GM19099 (cell line): ENCODE data around the gene GRIK4.

ENCODE experiments used
- POLR2A ChIP-seq: IDR thresholded peaks from 3 replicates; pipeline ENCODE4 v1.6.1; 2011; ENCODE audit warnings: low read depth; ENCODE audit not compliant: insufficient read length; ENCODE audit errors: extremely low read depth

GRIK4 gene

DNA sequence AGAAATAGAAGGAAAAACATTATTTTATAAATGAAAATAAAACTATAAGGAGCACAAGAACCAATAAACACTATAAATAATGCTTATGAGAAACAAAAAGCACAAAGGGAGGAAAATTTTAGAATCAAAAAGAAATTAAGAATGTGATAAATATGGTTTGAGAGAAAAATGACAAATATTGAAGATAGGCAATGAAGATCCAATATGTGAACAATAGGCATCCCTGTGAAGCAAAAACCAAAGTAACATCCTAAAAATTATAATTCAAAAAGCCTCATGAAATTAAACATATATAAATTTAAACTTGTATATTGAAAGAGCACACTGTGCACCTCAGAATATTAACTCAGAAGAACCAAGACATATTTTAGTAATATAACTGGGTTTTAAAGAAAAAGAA, 216.2 kb downstream of the GRIK4 start:
- TF ChIP-seq POLR2A = no peak

DNA sequence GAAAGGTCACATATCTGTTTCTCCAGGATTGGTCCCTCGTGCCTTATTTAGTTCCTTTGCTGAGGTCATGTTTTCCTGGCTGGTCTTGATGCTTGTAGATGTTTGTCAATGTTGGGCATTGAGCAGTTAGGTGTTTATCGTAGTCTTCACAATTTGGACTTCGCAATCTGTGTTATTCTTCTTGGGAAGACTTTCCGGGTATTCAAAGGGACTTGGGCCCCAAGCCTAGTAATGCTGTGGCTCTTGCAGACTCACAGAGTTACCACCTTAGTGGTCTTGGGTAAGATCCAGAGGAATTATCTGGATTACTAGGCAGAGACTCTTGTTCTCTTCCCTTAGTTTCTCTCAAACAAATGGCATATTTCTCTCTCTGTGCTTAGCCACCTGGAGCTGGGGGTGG, 223.5 kb downstream of the GRIK4 start:
- no peak for TF ChIP-seq POLR2A

DNA sequence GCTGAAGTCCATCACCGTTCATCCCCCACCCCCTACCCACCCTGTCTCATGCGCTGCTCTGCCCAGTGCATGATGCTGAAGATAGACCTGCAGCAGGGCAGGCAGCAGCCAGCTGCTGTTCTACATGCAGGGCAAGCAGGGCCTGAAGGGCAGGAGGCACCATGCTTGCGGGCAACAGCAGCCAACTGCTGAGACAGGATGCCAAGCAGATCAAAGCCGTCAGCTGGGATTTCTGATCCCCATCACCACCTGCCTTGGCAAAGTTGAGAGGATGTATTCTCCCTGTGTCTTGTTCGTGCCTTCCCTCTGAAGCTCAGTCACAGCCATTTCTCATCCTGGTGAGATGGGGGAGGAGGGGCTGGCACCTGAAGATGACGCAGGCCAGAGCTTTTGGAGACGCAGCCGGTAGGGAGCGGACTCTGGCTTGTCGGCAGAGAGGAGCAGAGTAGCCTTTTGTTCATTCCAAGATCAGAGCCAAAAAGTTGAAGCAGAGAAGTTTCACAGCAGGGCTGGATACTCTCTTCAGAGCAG, 227.0 kb downstream of the GRIK4 start:
- no peak for TF ChIP-seq POLR2A

GRCh38 chr11:120739780-120740179, 228.2 kb downstream of the GRIK4 start:
- TF ChIP-seq POLR2A = no peak

GRCh38 chr11:120740380-120740779, 228.8 kb downstream of the GRIK4 start:
- no peak for TF ChIP-seq POLR2A

GRCh38 chr11:120744016-120744994, 232.8 kb downstream of the GRIK4 start:
- TF ChIP-seq POLR2A = no peak

- TF ChIP-seq POLR2A = no peak
These were observed 234.8 kb downstream of the GRIK4 start for GRCh38 chr11:120746376-120746775.

GRCh38 chr11:120746836-120747609, 235.5 kb downstream of the GRIK4 start:
- no peak for TF ChIP-seq POLR2A

DNA sequence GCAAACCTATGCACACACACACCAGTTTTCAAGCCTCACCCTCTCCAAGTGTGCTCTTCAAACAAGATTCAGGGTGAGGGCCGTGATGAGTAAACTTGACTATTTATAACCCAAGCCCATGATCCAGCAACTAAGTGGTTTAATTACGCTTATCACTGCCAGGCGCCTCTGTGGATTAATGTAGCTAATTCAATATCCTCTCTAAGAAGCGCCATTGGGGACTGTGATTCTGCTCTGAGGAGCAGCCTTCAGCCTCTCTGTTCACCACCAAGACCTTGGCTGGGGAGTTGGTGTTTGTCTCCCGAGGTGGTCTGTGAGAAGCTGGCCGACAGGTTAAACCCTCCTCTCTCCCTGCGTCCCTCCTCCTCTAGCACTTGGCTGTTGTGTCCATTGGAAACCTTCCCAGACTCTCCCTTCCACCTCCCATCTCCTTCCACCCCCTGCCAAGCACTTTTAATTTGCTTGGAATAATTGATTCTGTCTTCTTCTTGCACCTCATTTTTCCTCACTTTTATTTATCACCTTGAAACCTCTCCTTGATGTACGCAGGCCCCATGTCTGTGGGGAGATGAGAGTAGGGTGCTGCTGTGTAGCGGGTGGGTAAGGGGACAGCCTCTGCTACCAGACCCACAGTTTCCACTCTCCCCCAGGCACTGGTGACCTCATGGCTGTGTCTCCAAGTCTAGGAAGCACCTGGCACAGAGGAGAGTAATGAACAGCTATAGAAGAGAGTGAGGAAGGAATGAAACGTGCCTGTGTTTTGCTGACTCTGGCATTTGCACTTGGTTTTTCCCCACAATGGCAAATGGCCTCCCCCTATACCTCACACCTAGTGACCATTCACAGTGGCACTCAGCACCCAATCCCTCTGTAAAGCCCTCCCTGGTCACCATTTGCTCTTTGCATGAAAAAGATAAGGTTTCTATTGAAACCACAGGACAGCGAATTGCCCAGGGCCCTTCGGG, 236.6 kb downstream of the GRIK4 start:
- no peak for TF ChIP-seq POLR2A

- no peak for TF ChIP-seq POLR2A
These were observed 237.8 kb downstream of the GRIK4 start for GRCh38 chr11:120749395-120749794.

GRCh38 chr11:120750647-120751549, 239.3 kb downstream of the GRIK4 start:
- no peak for TF ChIP-seq POLR2A

DNA sequence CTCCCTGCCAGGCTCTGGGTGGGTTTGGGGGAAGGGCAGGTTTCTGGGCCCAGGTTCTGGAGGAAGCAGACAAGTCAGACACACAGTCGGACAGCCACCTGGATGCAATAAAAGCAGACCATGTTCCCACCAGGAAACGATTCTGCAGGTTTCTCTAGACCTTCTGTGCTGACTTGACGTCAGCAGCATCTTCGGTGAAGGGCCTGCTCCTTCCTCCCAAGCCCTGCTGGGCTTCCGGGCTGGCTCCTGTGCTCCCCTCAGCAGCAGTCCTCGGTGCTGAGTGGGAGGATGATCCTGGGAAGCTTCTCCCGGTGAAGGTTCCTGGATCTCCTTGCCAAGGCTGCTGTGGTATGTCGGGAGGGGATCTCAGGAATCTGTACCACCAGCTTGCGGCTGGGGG, 240.0 kb downstream of the GRIK4 start:
- no peak for TF ChIP-seq POLR2A

GRCh38 chr11:120752668-120753067, 241.1 kb downstream of the GRIK4 start:
- no peak for TF ChIP-seq POLR2A

- no peak for TF ChIP-seq POLR2A
These were observed 245.4 kb downstream of the GRIK4 start for GRCh38 chr11:120756931-120757330.

DNA sequence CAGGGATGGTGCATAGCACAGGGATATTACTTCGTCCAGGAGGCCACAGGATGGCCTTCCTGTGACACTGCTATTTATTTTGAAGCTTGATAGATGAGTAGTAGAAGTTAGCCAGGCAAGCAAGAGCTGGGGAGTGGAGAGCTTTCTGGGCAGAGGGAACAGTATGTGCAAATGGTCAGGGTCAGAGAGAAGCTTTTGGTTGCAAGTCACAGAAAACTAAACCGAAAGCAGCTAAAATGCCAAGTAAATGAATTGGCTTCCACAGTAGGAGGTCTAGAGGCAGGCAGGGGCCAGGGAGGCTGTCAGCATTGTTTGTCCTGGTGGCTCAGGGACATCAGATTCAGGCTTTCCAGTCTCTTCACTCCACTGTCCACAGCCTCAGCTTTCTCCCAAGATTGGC, 247.5 kb downstream of the GRIK4 start:
- no peak for TF ChIP-seq POLR2A
